Naive B cell (primary cell): ENCODE data around the gene KRTAP5-4. TPM values are rescaled to one million over a fixed set of nuclear protein-coding genes. Genes with fewer than 3 reads are reported as not detected.
"Not testable (repeated sequence)": the region's sequence is repeated elsewhere in the genome, so short reads cannot be mapped to it uniquely, and the experiment has no call there.

Experiments used
- ATAC-seq, 2 donors: fragments of 150-1000 bp; cut with Tn5 transposase; 2 replicates each; pipeline ENCODE4 v1.10.0; 2021; ENCODE audit warnings: low read depth in 2 of 2, mild to moderate bottlenecking in 2 of 2, moderate library complexity in 2 of 2
- DNase-seq: peaks from one replicate; pipeline ENCODE4 v3.0.0; 2022
- H3K27ac Mint-ChIP-seq, 6 donors: one replicate each; pipeline ENCODE4 v1.8.0; 2020 to 2022; ENCODE audit warnings: mild to moderate bottlenecking in 6 of 6, mixed read lengths in 6 of 6, moderate library complexity in 5 of 6, inconsistent platforms in 2 of 6
- H3K27me3 Mint-ChIP-seq, 3 donors: one replicate each; pipeline ENCODE4 v1.8.0; 2021 to 2022; ENCODE audit warnings: mixed read lengths in 3 of 3, mild to moderate bottlenecking in 1 of 3
- H3K36me3 Mint-ChIP-seq, 2 donors: one replicate each; pipeline ENCODE4 v1.8.0; 2020 to 2022; ENCODE audit warnings: mixed read lengths in 2 of 2, inconsistent platforms in 1 of 2, mild to moderate bottlenecking in 1 of 2
- H3K4me1 Mint-ChIP-seq, 3 donors: one replicate each; pipeline ENCODE4 v1.8.0; 2020 to 2022; ENCODE audit warnings: mixed read lengths in 3 of 3, inconsistent platforms in 1 of 3, mild to moderate bottlenecking in 1 of 3, moderate library complexity in 1 of 3
- H3K4me3 Mint-ChIP-seq, 8 donors: one replicate each; pipeline ENCODE4 v1.8.0; 2020 to 2022; ENCODE audit warnings: mild to moderate bottlenecking in 8 of 8, mixed read lengths in 8 of 8, moderate library complexity in 8 of 8, inconsistent platforms in 2 of 8
- H3K9me3 Mint-ChIP-seq, 7 donors: one replicate each; pipeline ENCODE4 v1.8.0; 2020 to 2022; ENCODE audit warnings: mixed read lengths in 7 of 7, mild to moderate bottlenecking in 5 of 7, inconsistent platforms in 2 of 7, moderate library complexity in 1 of 7
- polyA plus RNA-seq, 6 donors: library from polyadenylated mRNA; unstranded; fragments of 300-500 nt; fragmentation: Illumina TruSeq; gene quantifications; one replicate each; pipeline ENCODE4 v1.2.3, GENCODE V29; 2021; ENCODE audit warnings: low read depth in 6 of 6

The KRTAP5-4 gene
- polyA plus RNA-seq, 6 donors from 2014 or later = not detected

- no peak for ATAC-seq
Measured at GRCh38 chr11:1650034-1650917, 28.3 kb upstream of the KRTAP5-4 start.

GRCh38 chr11:1648653-1649420 lies 26.9 kb upstream of the KRTAP5-4 start:
- H3K4me3 Mint-ChIP-seq = peak overlapping the region in 1 of 8 donors; percentile 60
- DNase-seq (no peak), ATAC-seq (no peak)
- no peaks in the 10 kb centered on the region for H3K9me3 Mint-ChIP-seq
- no peak overlapping the region for H3K27ac Mint-ChIP-seq
- no peaks in the 10 kb centered on the region for H3K36me3 Mint-ChIP-seq
- peaks cover 9 to 27% (median 21%) of the 10 kb centered on the region in 3 donors for H3K27me3 Mint-ChIP-seq
- H3K4me1 Mint-ChIP-seq = no peaks in the 10 kb centered on the region

More at GRCh38 chr11:1650034-1650917, 28.3 kb upstream of the KRTAP5-4 start:
- H3K36me3 Mint-ChIP-seq = no peaks in the 10 kb centered on the region
- peaks cover 17 to 26% (median 25%) of the 10 kb centered on the region in 3 donors for H3K27me3 Mint-ChIP-seq
- H3K9me3 Mint-ChIP-seq = no peaks in the 10 kb centered on the region
- H3K4me1 Mint-ChIP-seq = no peaks in the 10 kb centered on the region
- H3K27ac Mint-ChIP-seq = peak overlapping the region in 1 of 6 donors; percentile 89
- H3K4me3 Mint-ChIP-seq = no peak overlapping the region
- no peak for DNase-seq

DNA sequence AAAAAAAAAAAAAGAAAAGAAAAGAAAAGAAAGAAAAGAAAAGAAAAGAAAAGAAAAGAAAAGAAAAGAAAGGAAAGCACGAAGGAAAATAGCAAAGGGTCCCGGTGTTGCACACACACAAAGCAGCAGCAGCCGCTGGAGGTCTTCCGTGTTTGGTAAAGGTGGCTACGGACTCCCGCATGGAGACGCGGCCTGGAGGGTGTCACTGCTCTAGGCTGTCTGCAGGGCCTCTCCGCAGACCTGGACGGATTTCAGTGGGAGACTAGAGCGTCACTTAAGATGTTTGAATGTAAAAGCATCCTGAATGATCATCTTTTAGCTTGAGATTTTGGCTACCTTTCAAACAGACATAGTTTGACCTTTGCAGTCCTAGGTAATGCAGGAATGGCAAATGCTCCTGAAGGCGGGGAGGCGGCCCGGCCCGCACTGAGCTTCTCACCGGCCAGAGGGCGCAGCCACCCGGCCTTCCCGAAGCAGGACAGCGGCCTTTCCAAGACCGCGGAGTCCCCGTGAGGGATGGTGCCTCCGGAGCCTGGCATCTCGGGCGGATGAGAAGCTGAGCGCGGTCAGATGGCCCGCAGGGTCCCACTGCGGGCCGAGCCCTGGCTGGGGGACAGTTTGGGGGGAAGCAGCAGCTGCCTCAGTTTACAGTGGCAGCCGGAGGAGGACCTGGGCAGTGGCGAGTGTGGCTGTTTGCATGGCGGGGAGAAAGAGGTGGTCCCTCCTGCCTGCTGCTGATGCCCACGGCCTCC lies 26.1 kb upstream of the KRTAP5-4 start:
- H3K36me3 Mint-ChIP-seq = no peaks in the 10 kb centered on the region
- H3K4me3 Mint-ChIP-seq = no peak overlapping the region
- H3K9me3 Mint-ChIP-seq = no peaks in the 10 kb centered on the region
- no peak for DNase-seq
- H3K27me3 Mint-ChIP-seq = peaks cover 7 to 21% (median 18%) of the 10 kb centered on the region in 3 donors
- H3K4me1 Mint-ChIP-seq = no peaks in the 10 kb centered on the region
- no peak overlapping the region for H3K27ac Mint-ChIP-seq
- no peak for ATAC-seq

- not testable (repeated sequence) for H3K36me3 Mint-ChIP-seq, H3K4me3 Mint-ChIP-seq, H3K4me1 Mint-ChIP-seq, H3K9me3 Mint-ChIP-seq, DNase-seq, ATAC-seq, H3K27ac Mint-ChIP-seq
- H3K27me3 Mint-ChIP-seq = peaks cover 4 to 27% (median 23%) of the 10 kb centered on the region in 3 donors
Measured at GRCh38 chr11:1646540-1646939, 24.6 kb upstream of the KRTAP5-4 start.

DNA sequence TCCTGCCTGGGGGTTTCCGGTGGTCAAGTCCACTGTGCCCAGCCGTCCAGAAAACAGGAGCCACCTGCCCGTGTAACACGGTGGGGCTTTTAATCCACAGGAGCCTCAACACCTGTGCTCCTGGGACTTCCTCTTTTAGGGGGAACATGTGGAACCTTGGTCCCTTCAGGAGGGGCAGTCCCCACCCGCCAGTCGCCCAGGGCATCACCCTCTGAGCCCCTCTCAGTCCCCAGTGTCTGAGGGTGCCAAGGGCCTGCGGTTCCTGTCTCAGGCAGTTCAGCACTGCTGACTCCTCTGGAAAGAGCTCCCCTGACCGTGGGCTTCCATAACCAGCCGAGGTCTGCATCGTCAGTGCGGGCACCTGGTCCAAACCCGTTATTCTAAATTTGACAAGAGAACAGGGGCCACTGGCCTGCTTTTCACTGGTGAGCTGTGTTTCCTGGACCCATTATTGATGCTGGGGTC lies 23.5 kb upstream of the KRTAP5-4 start:
- no peak for DNase-seq
- H3K36me3 Mint-ChIP-seq = no peaks in the 10 kb centered on the region
- no peaks in the 10 kb centered on the region for H3K9me3 Mint-ChIP-seq
- no peaks in the 10 kb centered on the region for H3K4me1 Mint-ChIP-seq
- H3K27me3 Mint-ChIP-seq = peaks cover 0 to 38% (median 28%) of the 10 kb centered on the region in 3 donors
- H3K27ac Mint-ChIP-seq = no peak overlapping the region
- peak in 1 of 2 donors; percentile 21 for ATAC-seq
- no peak overlapping the region for H3K4me3 Mint-ChIP-seq

GRCh38 chr11:1644601-1645356 lies 22.8 kb upstream of the KRTAP5-4 start:
- H3K27me3 Mint-ChIP-seq = peaks cover 5 to 45% (median 34%) of the 10 kb centered on the region in 3 donors
- no peak for ATAC-seq
- no peak overlapping the region for H3K27ac Mint-ChIP-seq
- no peak for DNase-seq
- H3K4me3 Mint-ChIP-seq = no peak overlapping the region
- H3K36me3 Mint-ChIP-seq = no peaks in the 10 kb centered on the region
- no peaks in the 10 kb centered on the region for H3K9me3 Mint-ChIP-seq
- no peaks in the 10 kb centered on the region for H3K4me1 Mint-ChIP-seq

DNA sequence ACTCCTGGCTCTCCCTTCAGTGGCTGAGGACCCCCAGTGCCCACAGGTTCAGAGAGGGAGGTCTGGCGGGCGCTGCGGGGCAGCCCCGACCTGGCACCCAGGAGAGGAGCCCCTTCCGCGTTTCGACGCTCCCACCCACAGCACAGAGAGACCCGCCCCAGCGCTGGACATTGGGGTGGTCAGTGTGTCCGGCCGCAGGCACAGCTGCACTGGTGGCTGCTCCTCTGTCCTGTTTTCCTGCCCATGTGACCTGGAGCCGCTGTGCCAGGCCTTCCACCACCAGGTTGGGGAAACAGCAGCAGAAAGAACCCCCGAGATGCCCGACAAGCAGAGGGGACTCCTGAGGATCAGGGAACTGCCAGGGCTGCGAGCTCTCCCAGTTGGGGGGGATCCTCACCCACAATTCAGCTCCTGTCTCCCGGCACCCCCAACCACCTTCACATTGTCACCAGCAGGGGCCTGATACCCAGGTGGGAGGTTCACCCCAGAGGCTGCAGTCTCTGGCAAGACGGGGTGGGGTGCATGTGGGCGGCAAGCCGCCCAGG lies 21.3 kb upstream of the KRTAP5-4 start:
- no peaks in the 10 kb centered on the region for H3K9me3 Mint-ChIP-seq

GRCh38 chr11:1642288-1643145 lies 20.6 kb upstream of the KRTAP5-4 start:
- ATAC-seq = no peak
- Mint-ChIP-seq H3K4me1 (no peaks in the 10 kb centered on the region), H3K27ac (no peak overlapping the region), H3K27me3 (peaks cover 9 to 60% (median 37%) of the 10 kb centered on the region in 3 donors), H3K4me3 (no peak overlapping the region), H3K9me3 (no peaks in the 10 kb centered on the region), H3K36me3 (no peaks in the 10 kb centered on the region)
- no peak for DNase-seq

More for the DNA sequence above, 21.3 kb upstream of the KRTAP5-4 start:
- no peak for DNase-seq
- Mint-ChIP-seq H3K4me1 (no peaks in the 10 kb centered on the region), H3K27me3 (peaks cover 9 to 59% (median 37%) of the 10 kb centered on the region in 3 donors), H3K36me3 (no peaks in the 10 kb centered on the region), H3K27ac (peak overlapping the region in 1 of 6 donors; percentile 12), H3K4me3 (no peak overlapping the region)
- ATAC-seq = no peak

GRCh38 chr11:1641096-1641495 lies 19.2 kb upstream of the KRTAP5-4 start:
- Mint-ChIP-seq H3K4me3 (no peak overlapping the region), H3K36me3 (no peaks in the 10 kb centered on the region), H3K27ac (no peak overlapping the region), H3K9me3 (no peaks in the 10 kb centered on the region), H3K4me1 (no peaks in the 10 kb centered on the region), H3K27me3 (peaks cover 13 to 65% (median 41%) of the 10 kb centered on the region in 3 donors)
- DNase-seq (no peak), ATAC-seq (no peak)

- no peaks in the 10 kb centered on the region for H3K9me3 Mint-ChIP-seq
Measured at GRCh38 chr11:1640076-1640946, 18.4 kb upstream of the KRTAP5-4 start.

DNA sequence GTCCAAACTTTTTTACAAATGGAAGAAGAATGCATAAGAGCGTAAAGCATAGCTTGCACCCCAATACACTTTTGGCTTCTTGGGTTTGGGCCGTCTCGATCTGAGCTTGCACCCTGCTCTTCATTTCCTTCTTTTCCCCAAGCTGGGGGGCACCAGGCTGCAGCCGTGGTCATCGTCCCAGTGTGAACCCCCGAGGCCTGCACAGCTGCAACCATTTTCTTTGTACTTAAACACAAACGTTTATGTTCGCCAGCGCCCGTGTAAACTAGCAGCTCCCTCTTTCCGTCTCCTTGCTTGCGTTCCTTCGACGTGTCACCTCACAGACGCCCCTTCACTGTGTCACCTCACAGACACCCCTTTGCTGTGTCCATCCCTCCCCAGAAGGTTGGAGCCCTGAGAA lies 17.7 kb upstream of the KRTAP5-4 start:
- peak overlapping the region in 1 of 6 donors; percentile 76 for H3K27ac Mint-ChIP-seq

More at GRCh38 chr11:1640076-1640946, 18.4 kb upstream of the KRTAP5-4 start:
- Mint-ChIP-seq H3K4me1 (no peaks in the 10 kb centered on the region), H3K4me3 (no peak overlapping the region), H3K27ac (peak overlapping the region in 1 of 6 donors; percentile 76), H3K36me3 (no peaks in the 10 kb centered on the region), H3K27me3 (peaks cover 13 to 65% (median 49%) of the 10 kb centered on the region in 3 donors)
- ATAC-seq (no peak), DNase-seq (no peak)

More for the DNA sequence above, 17.7 kb upstream of the KRTAP5-4 start:
- no peaks in the 10 kb centered on the region for H3K4me1 Mint-ChIP-seq
- H3K36me3 Mint-ChIP-seq = no peaks in the 10 kb centered on the region
- H3K27me3 Mint-ChIP-seq = peaks cover 13 to 65% (median 54%) of the 10 kb centered on the region in 3 donors
- H3K4me3 Mint-ChIP-seq = no peak overlapping the region
- ATAC-seq = no peak
- no peak for DNase-seq
- no peaks in the 10 kb centered on the region for H3K9me3 Mint-ChIP-seq
